SK-N-SH treated with all-trans-retinoic acid at 6 μM for 48 hours (cell line): ENCODE measurements around the gene RFPL1.
"Not testable (repeated sequence)": the region's sequence is repeated elsewhere in the genome, so short reads cannot be mapped to it uniquely, and the experiment has no call there.

Source experiments
- ATAC-seq: fragments of 200-7000 bp; cut with Tn5 transposase; 3 replicates; pipeline ENCODE4 v1.9.1; 2020; ENCODE audit warnings: mild to moderate bottlenecking, moderate library complexity
- ARNTL ChIP-seq: fragments of 450-650 bp; formaldehyde crosslinking; IDR thresholded peaks from 2 replicates; pipeline ENCODE4 v1.5.0; 2020; ENCODE audit warnings: low read depth, mild to moderate bottlenecking, moderate library complexity, borderline replicate concordance
- BACH2 ChIP-seq: fragments of 250-450 bp; sonication (Bioruptor Pico); IDR thresholded peaks from 2 replicates; pipeline ENCODE4 v1.9.0; 2021; ENCODE audit warnings: mild to moderate bottlenecking, borderline replicate concordance
- CREB5 ChIP-seq: fragments of 250-450 bp; sonication (Bioruptor Pico); IDR thresholded peaks from 2 replicates; pipeline ENCODE4 v1.5.1; 2020; ENCODE audit warnings: low read depth, mild to moderate bottlenecking, moderate library complexity
- CSDC2 ChIP-seq: fragments of 250-450 bp; sonication (Bioruptor Pico); IDR thresholded peaks from 2 replicates; pipeline ENCODE4 v1.5.0; 2020; ENCODE audit warnings: mild to moderate bottlenecking, moderate library complexity
- CSRNP3 ChIP-seq: fragments of 250-450 bp; sonication (Bioruptor Pico); IDR thresholded peaks from 2 replicates; pipeline ENCODE4 v1.5.1; 2021; ENCODE audit warnings: mild to moderate bottlenecking, moderate library complexity
- ESRRG ChIP-seq: fragments of 250-450 bp; sonication (Bioruptor Pico); IDR thresholded peaks from 2 replicates; pipeline ENCODE4 v1.6.1; 2021; ENCODE audit warnings: mild to moderate bottlenecking
- GLIS3 ChIP-seq: fragments of 250-450 bp; sonication (Bioruptor Pico); IDR thresholded peaks from 2 replicates; pipeline ENCODE4 v1.5.0; 2020; ENCODE audit warnings: mild to moderate bottlenecking, moderate library complexity
- ISL1 ChIP-seq: fragments of 250-450 bp; sonication (Bioruptor Pico); IDR thresholded peaks from 2 replicates; pipeline ENCODE4 v2.1.2; 2022; ENCODE audit warnings: mild to moderate bottlenecking, moderate library complexity
- PATZ1 ChIP-seq: fragments of 250-450 bp; sonication (Bioruptor Pico); IDR thresholded peaks from 2 replicates; pipeline ENCODE4 v1.8.0; 2020; ENCODE audit warnings: mild to moderate bottlenecking, moderate library complexity, borderline replicate concordance
- PPARA ChIP-seq: fragments of 250-450 bp; sonication (Bioruptor Pico); IDR thresholded peaks from 2 replicates; pipeline ENCODE4 v1.5.0; 2020; ENCODE audit warnings: mild to moderate bottlenecking, borderline replicate concordance
- RARB ChIP-seq: fragments of 250-450 bp; sonication (Bioruptor Pico); IDR thresholded peaks from 2 replicates; pipeline ENCODE4 v1.8.0; 2021; ENCODE audit warnings: mild to moderate bottlenecking, moderate library complexity
- TCF4 ChIP-seq: fragments of 250-450 bp; sonication (Bioruptor Pico); IDR thresholded peaks from 2 replicates; pipeline ENCODE4 v1.8.0; 2021; ENCODE audit warnings: mild to moderate bottlenecking, moderate library complexity, borderline replicate concordance
- TOX ChIP-seq: fragments of 250-450 bp; sonication (Bioruptor Pico); IDR thresholded peaks from 2 replicates; pipeline ENCODE4 v1.8.0; 2021; ENCODE audit warnings: mild to moderate bottlenecking, moderate library complexity, borderline replicate concordance
- TSHZ2 ChIP-seq: fragments of 250-450 bp; sonication (Bioruptor Pico); IDR thresholded peaks from 2 replicates; pipeline ENCODE4 v1.5.0; 2020; ENCODE audit warnings: mild to moderate bottlenecking, moderate library complexity
- ZC3H10 ChIP-seq: fragments of 250-450 bp; sonication (Bioruptor Pico); IDR thresholded peaks from 2 replicates; pipeline ENCODE4 v1.5.1; 2021; ENCODE audit warnings: mild to moderate bottlenecking, moderate library complexity
- ZFP3 ChIP-seq: fragments of 250-450 bp; sonication (Bioruptor Pico); IDR thresholded peaks from 2 replicates; pipeline ENCODE4 v1.5.0; 2020; ENCODE audit warnings: mild to moderate bottlenecking, moderate library complexity
- ZFP30 ChIP-seq: fragments of 450-650 bp; formaldehyde crosslinking; IDR thresholded peaks from 2 replicates; pipeline ENCODE4 v1.5.0; 2022; ENCODE audit warnings: mild to moderate bottlenecking, moderate library complexity
- ZNF70 ChIP-seq: fragments of 450-650 bp; formaldehyde crosslinking; IDR thresholded peaks from 2 replicates; pipeline ENCODE4 v1.5.0; 2020; ENCODE audit warnings: mild to moderate bottlenecking, moderate library complexity
- ZNF8 ChIP-seq: fragments of 450-650 bp; formaldehyde crosslinking; IDR thresholded peaks from 2 replicates; pipeline ENCODE4 v1.5.0; 2020; ENCODE audit warnings: mild to moderate bottlenecking, moderate library complexity

The RFPL1 gene

GRCh38 chr22:29484642-29485041 lies 46.3 kb downstream of the RFPL1 start:
- no peak for ATAC-seq

GRCh38 chr22:29485448-29485847 lies 47.1 kb downstream of the RFPL1 start:
- no peak for TF ChIP-seq ARNTL
- TF ChIP-seq ZFP30 (CRISPR knock-in tag) = no peak
- TF ChIP-seq ZNF70 = no peak
- no peak for TF ChIP-seq CSDC2 (CRISPR knock-in tag)
- TF ChIP-seq PPARA (CRISPR knock-in tag) = no peak
- no peak for TF ChIP-seq GLIS3 (CRISPR knock-in tag)
- TF ChIP-seq ESRRG (CRISPR knock-in tag) = no peak
- TF ChIP-seq CSRNP3 (CRISPR knock-in tag) = no peak
- ATAC-seq = no peak

More at GRCh38 chr22:29484642-29485041, 46.3 kb downstream of the RFPL1 start:
- no peak for TF ChIP-seq RARB (CRISPR knock-in tag)
- no peak for TF ChIP-seq TOX
- TF ChIP-seq ZNF8 (CRISPR knock-in tag) = no peak

- TF ChIP-seq CSRNP3 (CRISPR knock-in tag) (no peak), ARNTL (no peak), BACH2 (CRISPR knock-in tag) (no peak), ZC3H10 (CRISPR knock-in tag) (no peak), ZNF8 (CRISPR knock-in tag) (no peak), ESRRG (CRISPR knock-in tag) (no peak), TCF4 (CRISPR knock-in tag) (no peak), ZFP3 (CRISPR knock-in tag) (no peak), CREB5 (no peak), CSDC2 (CRISPR knock-in tag) (no peak), ZNF70 (no peak), ISL1 (no peak), GLIS3 (CRISPR knock-in tag) (no peak), PPARA (CRISPR knock-in tag) (no peak), PATZ1 (no peak), TSHZ2 (CRISPR knock-in tag) (no peak)
- ATAC-seq = no peak
Measured at GRCh38 chr22:29487426-29487986, 49.1 kb downstream of the RFPL1 start.

- not testable (repeated sequence) for ATAC-seq
Measured at GRCh38 chr22:29489127-29489780, 50.9 kb downstream of the RFPL1 start.
